ENCODE data around the gene DNM2.
"Not testable (repeated sequence)": the region's sequence is repeated elsewhere in the genome, so short reads cannot be mapped to it uniquely, and the experiment has no call there.

The DNM2 gene

GRCh38 chr19:10866495-10866894 lies 148.6 kb downstream of the DNM2 start:
- no peak for DNase-seq (ENCODE audit: low read depth)
- H3K4me3 ChIP-seq (ENCODE audit: low read depth, low read length): no peak overlapping the region
- no peak for TF ChIP-seq CTCF (conservative IDR thresholded peaks at IDR 0.05; ENCODE audit: low read depth, low read length)

GRCh38 chr19:10868872-10869547 lies 151.1 kb downstream of the DNM2 start:
- TF ChIP-seq CTCF (conservative IDR thresholded peaks at IDR 0.05; ENCODE audit: low read depth, low read length): no peak
- no peak overlapping the region for H3K4me3 ChIP-seq (ENCODE audit: low read depth, low read length)
- no peak for DNase-seq (ENCODE audit: low read depth)

GRCh38 chr19:10869872-10870311 lies 152.0 kb downstream of the DNM2 start:
- H3K4me3 ChIP-seq (ENCODE audit: low read depth, low read length); DNase-seq (ENCODE audit: low read depth): not testable (repeated sequence)

GRCh38 chr19:10870501-10870954 lies 152.6 kb downstream of the DNM2 start:
- no peak for DNase-seq (ENCODE audit: low read depth)
- TF ChIP-seq CTCF (conservative IDR thresholded peaks at IDR 0.05; ENCODE audit: low read depth, low read length): no peak
- H3K4me3 ChIP-seq (ENCODE audit: low read depth, low read length): peak overlapping the region; percentile 68

GRCh38 chr19:10870955-10871603 lies 153.2 kb downstream of the DNM2 start, which contains the start of gene CARM1:
Gene CARM1, plus strand, starts transcription at chr19:10871553. Its CDS starts 150 bp downstream, at chr19:10871703.
- peak within 1 kb of the TSS; percentile 80 for H3K4me3 ChIP-seq (ENCODE audit: low read depth, low read length)
- peak; percentile 54 for TF ChIP-seq CTCF (conservative IDR thresholded peaks at IDR 0.05; ENCODE audit: low read depth, low read length)
- peak; percentile 99 for DNase-seq (ENCODE audit: low read depth)

GRCh38 chr19:10871711-10872545 lies 154.0 kb downstream of the DNM2 start:
- no peak for DNase-seq (ENCODE audit: low read depth)
- no peak for TF ChIP-seq CTCF (conservative IDR thresholded peaks at IDR 0.05; ENCODE audit: low read depth, low read length)
- H3K4me3 ChIP-seq (ENCODE audit: low read depth, low read length): peak overlapping the region; percentile 80

- TF ChIP-seq CTCF (conservative IDR thresholded peaks at IDR 0.05; ENCODE audit: low read depth, low read length): no peak
- peak overlapping the region; percentile 80 for H3K4me3 ChIP-seq (ENCODE audit: low read depth, low read length)
- no peak for DNase-seq (ENCODE audit: low read depth)
Observed at GRCh38 chr19:10872546-10873107, 154.7 kb downstream of the DNM2 start.
